Caco-2 (cell line): ENCODE results near the gene PCYOX1L. TPM values are rescaled to one million over a fixed set of nuclear protein-coding genes. Genes with fewer than 3 reads are reported as not detected.

Experiments
- BruUV-seq: library from RNA; stranded (reverse); fragments of 400-500 nt; replicated peaks from 2 replicates; lab custom pipeline; 2021; lab: Mats Ljungman, UMichigan
- CTCF ChIA-PET: fragments of 300-600 bp; sonication (Branson Sonifier 250); formaldehyde crosslinking; loops from one replicate; lab custom pipeline; 2022; ENCODE audit warnings: antibody characterized with exemption; lab: Charles Lee
- POLR2A ChIA-PET: fragments of 300-600 bp; sonication (Branson Sonifier 250); formaldehyde crosslinking; loops from one replicate; lab custom pipeline; 2022; ENCODE audit warnings: antibody characterized with exemption; lab: Charles Lee
- DNase-seq, 2 experiments: peaks; one replicate each; pipeline versions ENCODE4 v3.0.0 to v3.0.0-alpha.2; 2020 to 2022
- H3K27me3 ChIP-seq: replicated peaks from 2 replicates; pipeline ENCODE4 v1.6.0; 2011; ENCODE audit warnings: low read length; ENCODE audit not compliant: control insufficient read depth, insufficient read depth
- H3K36me3 ChIP-seq: 2 replicates; pipeline ENCODE4 v1.5.1; 2011; ENCODE audit warnings: low read length; ENCODE audit not compliant: control insufficient read depth, insufficient read depth
- H3K4me1 ChIP-seq: fragments of 250-450 bp; sonication (Bioruptor Pico); 2 replicates; pipeline ENCODE4 v1.5.1; 2020; ENCODE audit warnings: mild to moderate bottlenecking
- H3K4me3 ChIP-seq: 2 replicates; pipeline ENCODE4 v1.5.1; 2011; ENCODE audit warnings: low read depth, mild to moderate bottlenecking, control low read depth, low read length
- H3K9me3 ChIP-seq: fragments of 250-450 bp; sonication (Bioruptor Pico); 2 replicates; pipeline ENCODE4 v1.5.1; 2020; ENCODE audit warnings: mild to moderate bottlenecking, moderate library complexity
- H3K27ac Mint-ChIP-seq: one replicate; pipeline ENCODE4 v1.8.0; 2022; ENCODE audit warnings: mixed read lengths; ENCODE audit not compliant: unreplicated experiment
- H3K27me3 Mint-ChIP-seq: one replicate; pipeline ENCODE4 v1.8.0; 2022; ENCODE audit warnings: mixed read lengths; ENCODE audit not compliant: insufficient read depth, unreplicated experiment
- H3K36me3 Mint-ChIP-seq: one replicate; pipeline ENCODE4 v1.8.0; 2022; ENCODE audit warnings: mild to moderate bottlenecking, mixed read lengths; ENCODE audit not compliant: insufficient read depth, unreplicated experiment
- H3K4me1 Mint-ChIP-seq: one replicate; pipeline ENCODE4 v1.8.0; 2022; ENCODE audit warnings: low read depth, mixed read lengths; ENCODE audit not compliant: unreplicated experiment
- H3K4me3 Mint-ChIP-seq: one replicate; pipeline ENCODE4 v1.8.0; 2022; ENCODE audit warnings: mild to moderate bottlenecking, moderate library complexity, mixed read lengths; ENCODE audit not compliant: unreplicated experiment
- H3K9me3 Mint-ChIP-seq: one replicate; pipeline ENCODE4 v1.8.0; 2022; ENCODE audit warnings: mixed read lengths; ENCODE audit not compliant: unreplicated experiment
- CTCF ChIP-seq, 2 experiments: fragments of 200-600 bp in 1 of 2; IDR thresholded peaks; 1 replicate in 1 of 2; 2 replicates in 1 of 2; pipeline versions ENCODE4 v1.5.1 to v1.8.0; 2011 to 2022; ENCODE audit warnings: antibody characterized with exemption in 1 of 2, control low read depth in 1 of 2, inconsistent platforms in 1 of 2, low read depth in 1 of 2, low read length in 1 of 2, mild to moderate bottlenecking in 1 of 2, moderate library complexity in 1 of 2; ENCODE audit not compliant: insufficient read depth in 1 of 2, severe bottlenecking in 1 of 2, unreplicated experiment in 1 of 2
- intact Hi-C: fragments of 100-400 bp; cut with micrococcal nuclease; formaldehyde crosslinking; loops from one replicate; pipeline ENCODE4 v1.10.0; 2022; ENCODE audit not compliant: unreplicated experiment
- total RNA-seq: library from RNA; stranded (reverse); gene quantifications from 2 replicates; pipeline ENCODE4 v1.2.3, GENCODE V29; 2022

PCYOX1L gene
- total RNA-seq, 1 experiment from 2014 or later = 10.4 TPM

GRCh38 chr5:149414405-149415065 lies 56.7 kb downstream of the PCYOX1L start:
- H3K36me3 Mint-ChIP-seq = no peaks in the 10 kb centered on the region
- no TSS peak for BruUV-seq
- no peak overlapping the region for H3K4me3 Mint-ChIP-seq
- peaks cover 13% of the 10 kb centered on the region for H3K4me1 Mint-ChIP-seq
- no peak for TF ChIP-seq CTCF (IDR thresholded peaks at IDR 0.05; ENCODE audit: insufficient read depth in 1 of 2, low read depth in 1 of 2, low read length in 1 of 2, severe bottlenecking in 1 of 2, unreplicated experiment in 1 of 2)
- H3K9me3 ChIP-seq = no peaks in the 10 kb centered on the region
- no peaks in the 10 kb centered on the region for H3K9me3 Mint-ChIP-seq
- H3K4me1 ChIP-seq = no peaks in the 10 kb centered on the region
- ChIA-PET POLR2A (no interaction called here), CTCF (no interaction called here)
- H3K36me3 ChIP-seq = no peaks in the 10 kb centered on the region
- H3K27me3 ChIP-seq = no peaks in the 10 kb centered on the region
- no peak overlapping the region for H3K27ac Mint-ChIP-seq
- intact Hi-C loops = no loop called here
- H3K27me3 Mint-ChIP-seq = no peaks in the 10 kb centered on the region
- no peak for DNase-seq
- no peak overlapping the region for H3K4me3 ChIP-seq

- no peaks in the 10 kb centered on the region for H3K36me3 ChIP-seq
- H3K27me3 ChIP-seq = no peaks in the 10 kb centered on the region
- ChIA-PET CTCF (no interaction called here), POLR2A (no interaction called here)
- TF ChIP-seq CTCF (IDR thresholded peaks at IDR 0.05; ENCODE audit: insufficient read depth in 1 of 2, low read depth in 1 of 2, low read length in 1 of 2, severe bottlenecking in 1 of 2, unreplicated experiment in 1 of 2) = no peak
- H3K4me1 ChIP-seq = no peaks in the 10 kb centered on the region
- H3K4me3 Mint-ChIP-seq = no peak overlapping the region
- DNase-seq = no peak
- H3K9me3 ChIP-seq = no peaks in the 10 kb centered on the region
- H3K9me3 Mint-ChIP-seq = no peaks in the 10 kb centered on the region
- peaks cover 13% of the 10 kb centered on the region for H3K4me1 Mint-ChIP-seq
- H3K27ac Mint-ChIP-seq = no peak overlapping the region
- BruUV-seq = no TSS peak
- intact Hi-C loops = no loop called here
- no peaks in the 10 kb centered on the region for H3K27me3 Mint-ChIP-seq
- no peak overlapping the region for H3K4me3 ChIP-seq
- H3K36me3 Mint-ChIP-seq = no peaks in the 10 kb centered on the region
Observed at GRCh38 chr5:149415066-149415967, 57.5 kb downstream of the PCYOX1L start.

- ChIA-PET CTCF (interaction anchor here (1.0 kb wide), 1 partner anchor 16 kb away, joined by 3 read pairs; no protein-coding TSS in a partner anchor), POLR2A (no interaction called here)
- no peak for DNase-seq
- H3K27me3 ChIP-seq = no peaks in the 10 kb centered on the region
- no peaks in the 10 kb centered on the region for H3K4me1 ChIP-seq
- BruUV-seq = no TSS peak
- TF ChIP-seq CTCF (IDR thresholded peaks at IDR 0.05; ENCODE audit: insufficient read depth in 1 of 2, low read depth in 1 of 2, low read length in 1 of 2, severe bottlenecking in 1 of 2, unreplicated experiment in 1 of 2) = no peak
- Mint-ChIP-seq H3K27ac (no peak overlapping the region), H3K9me3 (no peaks in the 10 kb centered on the region), H3K27me3 (no peaks in the 10 kb centered on the region), H3K4me3 (no peak overlapping the region), H3K4me1 (peaks cover 13% of the 10 kb centered on the region), H3K36me3 (no peaks in the 10 kb centered on the region)
- intact Hi-C loops = no loop called here
- H3K4me3 ChIP-seq = no peak overlapping the region
- no peaks in the 10 kb centered on the region for H3K36me3 ChIP-seq
- H3K9me3 ChIP-seq = no peaks in the 10 kb centered on the region
Observed at GRCh38 chr5:149416987-149417710, 59.3 kb downstream of the PCYOX1L start.
